Osteoblast (primary cell): ENCODE data around the gene COBL. TPM values are rescaled to one million over a fixed set of nuclear protein-coding genes. Genes with fewer than 3 reads are reported as not detected.

Source experiments
- DNase-seq: peaks from one replicate; pipeline ENCODE4 v3.0.0; 2011; ENCODE audit warnings: low spot score, mixed read lengths; ENCODE audit not compliant: insufficient read length; ENCODE audit errors: missing footprints
- H2AFZ ChIP-seq: 2 replicates; pipeline ENCODE4 v1.6.0; 2011; ENCODE audit warnings: mild to moderate bottlenecking, low read length
- H3K27ac ChIP-seq: 2 replicates; pipeline ENCODE4 v1.5.1; 2011; ENCODE audit warnings: mild to moderate bottlenecking, low read depth, low read length, moderate library complexity
- H3K27me3 ChIP-seq: 2 replicates; pipeline ENCODE4 v1.6.0; 2012; ENCODE audit warnings: mild to moderate bottlenecking, control low read depth, inconsistent platforms, low read length, moderate library complexity; ENCODE audit not compliant: insufficient read depth
- H3K36me3 ChIP-seq: 2 replicates; pipeline ENCODE4 v1.5.1; 2011; ENCODE audit warnings: mild to moderate bottlenecking, low read length, control low read depth, moderate library complexity; ENCODE audit not compliant: insufficient read depth
- H3K4me1 ChIP-seq: 2 replicates; pipeline ENCODE4 v1.5.1; 2011; ENCODE audit warnings: mild to moderate bottlenecking, low read length, control low read depth, moderate library complexity; ENCODE audit not compliant: insufficient read depth
- H3K4me2 ChIP-seq: 2 replicates; pipeline ENCODE4 v1.6.0; 2011; ENCODE audit warnings: mild to moderate bottlenecking, low read length; ENCODE audit not compliant: insufficient read depth
- H3K4me3 ChIP-seq: fragments of 200-600 bp; sonication (generic); 3 replicates; pipeline ENCODE4 v1.5.1; 2012; ENCODE audit warnings: mild to moderate bottlenecking, low read length, inconsistent platforms; ENCODE audit not compliant: insufficient read depth
- H3K79me2 ChIP-seq: 2 replicates; pipeline ENCODE4 v1.6.0; 2012; ENCODE audit warnings: mild to moderate bottlenecking, low read length, control low read depth, inconsistent platforms; ENCODE audit not compliant: insufficient read depth
- H3K9me3 ChIP-seq: 2 replicates; pipeline ENCODE4 v1.5.1; 2011; ENCODE audit warnings: low read depth, low read length, control low read depth
- H4K20me1 ChIP-seq: 2 replicates; pipeline ENCODE4 v1.6.0; 2012; ENCODE audit warnings: mild to moderate bottlenecking, low read length, control low read depth; ENCODE audit not compliant: insufficient read depth
- CTCF ChIP-seq: IDR thresholded peaks from 2 replicates; pipeline ENCODE4 v1.5.1; 2011; ENCODE audit warnings: mild to moderate bottlenecking, low read depth, low read length, moderate library complexity; ENCODE audit errors: extremely low read depth
- total RNA-seq: library from RNA; depleted of rRNA; stranded (reverse); fragments of >200 nt; gene quantifications from 2 replicates; pipeline ENCODE4 v1.2.3, GENCODE V29; 2012

The COBL gene
- total RNA-seq, 1 donor = under 0.01 TPM

- Histone ChIP-seq H3K36me3 (no peaks in the 10 kb centered on the region), H3K79me2 (no peaks in the 10 kb centered on the region), H3K4me2 (no peak overlapping the region), H2AFZ (no peak overlapping the region), H3K4me3 (no peak overlapping the region), H3K27ac (no peak overlapping the region), H3K4me1 (no peaks in the 10 kb centered on the region), H4K20me1 (no peaks in the 10 kb centered on the region), H3K27me3 (peaks cover 2% of the 10 kb centered on the region), H3K9me3 (no peaks in the 10 kb centered on the region)
- no peak for DNase-seq
- TF ChIP-seq CTCF = no peak
Observed at GRCh38 chr7:51308696-51309095, 7.9 kb downstream of the COBL start.

- H4K20me1 ChIP-seq = no peaks in the 10 kb centered on the region
- no peaks in the 10 kb centered on the region for H3K79me2 ChIP-seq
- H3K9me3 ChIP-seq = no peaks in the 10 kb centered on the region
- H3K4me1 ChIP-seq = no peaks in the 10 kb centered on the region
- H2AFZ ChIP-seq = no peak overlapping the region
- H3K36me3 ChIP-seq = no peaks in the 10 kb centered on the region
- no peak for DNase-seq
- no peak overlapping the region for H3K4me2 ChIP-seq
- H3K27me3 ChIP-seq = peaks cover 2% of the 10 kb centered on the region
- TF ChIP-seq CTCF = no peak
- no peak overlapping the region for H3K27ac ChIP-seq
- no peak overlapping the region for H3K4me3 ChIP-seq
Observed at GRCh38 chr7:51308265-51308664, 8.3 kb downstream of the COBL start.

GRCh38 chr7:51307651-51308210, 8.9 kb downstream of the COBL start:
- Histone ChIP-seq H3K9me3 (no peaks in the 10 kb centered on the region), H2AFZ (no peak overlapping the region), H3K36me3 (no peaks in the 10 kb centered on the region), H3K4me1 (no peaks in the 10 kb centered on the region), H4K20me1 (no peaks in the 10 kb centered on the region), H3K4me2 (no peak overlapping the region), H3K79me2 (no peaks in the 10 kb centered on the region), H3K27ac (no peak overlapping the region), H3K4me3 (no peak overlapping the region), H3K27me3 (no peaks in the 10 kb centered on the region)
- DNase-seq = no peak
- no peak for TF ChIP-seq CTCF

GRCh38 chr7:51306761-51307160, 9.8 kb downstream of the COBL start:
- Histone ChIP-seq H3K79me2 (no peaks in the 10 kb centered on the region), H3K36me3 (no peaks in the 10 kb centered on the region), H3K27me3 (no peaks in the 10 kb centered on the region), H3K27ac (no peak overlapping the region), H4K20me1 (no peaks in the 10 kb centered on the region), H3K4me2 (no peak overlapping the region), H2AFZ (no peak overlapping the region), H3K9me3 (no peaks in the 10 kb centered on the region), H3K4me3 (no peak overlapping the region), H3K4me1 (no peaks in the 10 kb centered on the region)
- no peak for TF ChIP-seq CTCF
- DNase-seq = no peak
